GM12801 (cell line): ENCODE measurements around the gene ODAPH.

Experiments
- CTCF ChIP-seq: IDR thresholded peaks from one replicate; pipeline ENCODE4 v1.5.1; 2011; ENCODE audit warnings: control low read depth; ENCODE audit not compliant: insufficient read length; ENCODE audit errors: extremely low read depth

Gene ODAPH

DNA sequence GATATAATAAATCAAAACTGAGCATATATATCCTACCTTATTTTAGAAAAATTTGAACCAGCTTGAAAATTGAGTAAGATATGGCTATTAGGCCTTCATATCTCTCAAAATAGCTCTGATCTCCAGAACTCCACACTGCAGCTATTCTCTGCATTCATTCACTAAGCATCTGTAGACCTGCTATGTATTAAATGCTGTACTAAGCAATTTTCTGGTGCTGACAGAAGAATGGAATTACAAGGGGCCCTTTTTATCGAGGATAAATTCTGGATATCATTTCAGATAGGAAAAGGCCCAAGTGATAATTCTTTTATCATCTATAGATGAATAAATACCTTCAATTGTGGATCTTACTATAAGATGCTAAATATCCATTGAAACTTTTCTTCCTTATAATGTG, 39.7 kb upstream of the ODAPH start:
- TF ChIP-seq CTCF: no peak

- TF ChIP-seq CTCF: no peak
These were observed 30.8 kb upstream of the ODAPH start for GRCh38 chr4:75525086-75525485.

DNA sequence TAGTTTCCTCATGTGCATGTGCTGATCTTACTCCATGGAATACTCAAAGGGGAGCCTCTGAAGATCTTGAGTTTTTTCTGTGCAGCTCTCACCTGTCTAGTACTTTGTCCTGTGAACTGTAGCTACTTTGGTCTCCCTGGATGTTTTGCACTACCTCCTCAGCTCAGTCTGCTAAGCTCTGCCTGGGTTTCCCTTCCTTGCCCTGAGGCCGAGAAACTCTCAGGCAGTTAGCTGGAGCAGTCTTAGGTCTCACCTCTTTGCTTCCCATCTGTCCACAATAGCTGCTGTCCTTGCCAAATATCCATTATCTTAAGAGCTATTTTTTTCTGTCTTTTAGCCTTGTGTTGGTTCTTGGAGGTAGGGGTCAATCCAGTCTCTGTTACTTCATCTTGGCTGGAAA, 30.0 kb upstream of the ODAPH start:
- no peak for TF ChIP-seq CTCF

DNA sequence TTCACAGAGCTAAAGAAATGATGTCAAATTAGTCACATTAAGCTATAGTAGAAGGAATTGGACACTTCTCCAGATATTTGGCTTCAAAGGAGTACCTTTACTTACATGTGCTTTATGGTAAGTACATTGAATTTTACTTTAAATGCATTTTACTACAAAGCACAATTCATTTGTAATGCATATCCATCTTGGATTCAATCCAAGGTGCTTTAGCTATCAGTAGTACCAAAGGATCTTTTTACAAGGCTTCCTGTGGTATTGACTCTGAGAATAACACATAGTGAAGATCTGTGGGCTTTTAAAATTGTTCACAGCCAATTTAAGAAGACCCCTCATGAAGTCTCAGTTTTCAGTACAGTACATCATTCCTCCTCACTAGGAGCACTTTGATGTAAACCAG, 28.4 kb upstream of the ODAPH start:
- TF ChIP-seq CTCF: no peak

DNA sequence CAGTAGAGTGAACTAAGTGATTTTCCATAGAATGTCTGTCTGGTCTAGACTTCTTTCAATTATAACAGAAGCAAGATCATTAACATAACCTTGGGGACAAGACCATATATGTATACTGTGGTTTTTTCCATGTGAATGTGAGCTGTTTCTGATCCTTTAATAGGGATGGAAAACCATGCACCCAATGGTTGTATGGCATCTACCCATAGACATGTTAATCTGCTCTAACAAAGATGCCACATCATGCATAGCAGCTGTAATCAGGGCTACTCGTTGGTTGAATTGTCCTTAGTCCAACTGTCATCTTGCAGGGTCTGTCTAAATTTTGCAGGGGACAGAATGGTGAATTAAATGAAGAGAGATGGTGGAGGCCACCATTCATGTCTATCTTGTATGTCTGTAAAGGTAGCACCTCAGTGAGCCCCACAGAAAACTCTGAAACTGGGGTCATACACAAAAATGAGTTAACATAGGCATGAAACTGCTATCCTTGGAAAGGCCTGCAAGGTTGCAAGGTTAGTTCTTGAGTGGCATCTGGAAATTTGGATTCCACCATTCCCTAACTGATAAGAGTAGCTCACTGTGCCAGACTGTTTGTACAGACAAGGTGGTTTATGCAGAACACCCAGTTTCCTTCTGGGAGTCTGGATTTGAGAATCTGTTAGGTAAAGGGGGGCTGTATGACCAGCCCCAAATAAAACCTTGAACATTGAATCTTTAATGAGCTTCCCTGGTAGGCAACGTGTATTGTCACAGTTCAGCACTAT, 25.1 kb upstream of the ODAPH start:
- TF ChIP-seq CTCF: no peak

GRCh38 chr4:75542824-75543223, 13.0 kb upstream of the ODAPH start:
- no peak for TF ChIP-seq CTCF

DNA sequence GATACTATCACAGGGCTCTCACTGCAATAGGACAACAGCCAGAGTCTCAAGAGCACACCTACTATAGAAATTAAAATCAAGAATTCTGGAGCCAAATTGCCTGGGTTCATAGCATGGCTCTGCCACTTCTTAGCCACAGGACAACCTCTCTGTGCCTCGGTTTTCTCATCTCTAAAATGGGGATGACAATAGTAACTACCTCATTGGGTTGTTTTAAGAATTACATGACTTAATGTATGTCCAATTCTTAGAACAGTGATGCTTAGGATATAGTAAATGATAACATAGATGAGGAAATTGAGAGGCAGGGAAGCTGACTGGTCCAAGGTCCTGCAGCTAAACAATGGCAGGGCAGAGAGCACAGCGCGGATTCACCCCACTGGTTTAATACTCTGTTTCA, 11.0 kb upstream of the ODAPH start:
- no peak for TF ChIP-seq CTCF
